ENCODE results near the gene REPS2.

Gene REPS2

DNA sequence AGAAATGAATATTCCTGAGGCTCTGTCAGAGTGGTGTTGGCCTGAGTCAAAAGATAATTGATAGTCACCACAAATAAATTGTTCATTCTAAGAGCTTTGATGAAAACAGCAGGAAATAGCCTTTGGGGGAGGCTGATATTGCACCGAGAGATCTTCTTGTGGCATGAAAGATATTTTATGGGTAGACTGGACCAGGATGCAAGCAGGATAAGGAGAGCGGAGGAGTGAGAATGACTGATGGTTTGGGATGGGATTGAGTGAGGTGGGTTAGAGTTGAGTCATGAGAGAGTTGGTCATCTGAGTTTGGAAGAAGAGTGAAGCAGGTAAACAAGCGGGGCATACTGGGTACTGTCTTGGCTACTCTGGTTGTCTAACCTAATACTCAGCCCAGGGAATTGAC is 88.7 kb downstream of the REPS2 start:
- DNase-seq (ENCODE audit: low read depth in 2 of 2): no peak

DNA sequence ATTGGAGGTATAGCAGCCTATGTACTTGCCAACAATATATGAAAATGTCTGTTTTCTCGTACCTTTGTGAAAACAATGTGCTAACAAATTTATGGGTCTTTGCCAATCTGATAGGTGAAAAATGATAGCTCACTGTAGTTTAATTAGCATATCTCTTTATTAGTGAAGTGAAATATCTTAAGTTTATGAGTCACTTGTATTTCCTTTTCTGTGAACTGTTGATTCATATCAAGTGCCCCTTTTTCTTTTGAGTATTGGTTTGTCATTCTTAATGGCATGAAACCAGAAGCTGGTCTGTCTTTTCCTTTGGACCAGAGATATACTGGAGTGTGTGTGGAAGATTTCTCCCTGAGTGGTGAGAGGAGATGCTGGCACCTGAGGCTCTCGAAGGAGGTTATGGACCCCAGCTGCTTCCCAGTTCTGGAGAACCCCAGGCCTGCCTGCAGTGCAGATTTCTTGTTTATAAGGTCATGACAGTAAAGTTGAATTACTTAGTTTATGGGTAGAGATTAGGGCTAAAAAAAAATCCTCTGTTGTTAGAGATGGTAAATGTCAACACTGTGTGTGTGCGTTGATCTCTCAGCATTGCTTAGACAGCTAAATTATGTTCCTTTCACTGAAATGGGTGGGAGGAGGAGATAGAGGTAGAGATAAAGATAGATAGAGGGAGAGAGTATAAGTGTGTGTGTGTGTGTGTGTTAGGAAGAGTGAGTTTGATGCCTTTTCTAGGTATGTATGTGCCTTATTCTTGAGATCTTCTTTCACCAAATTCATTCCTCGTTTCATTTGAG is 89.9 kb downstream of the REPS2 start:
- DNase-seq (ENCODE audit: low read depth in 2 of 2): no peak

DNA sequence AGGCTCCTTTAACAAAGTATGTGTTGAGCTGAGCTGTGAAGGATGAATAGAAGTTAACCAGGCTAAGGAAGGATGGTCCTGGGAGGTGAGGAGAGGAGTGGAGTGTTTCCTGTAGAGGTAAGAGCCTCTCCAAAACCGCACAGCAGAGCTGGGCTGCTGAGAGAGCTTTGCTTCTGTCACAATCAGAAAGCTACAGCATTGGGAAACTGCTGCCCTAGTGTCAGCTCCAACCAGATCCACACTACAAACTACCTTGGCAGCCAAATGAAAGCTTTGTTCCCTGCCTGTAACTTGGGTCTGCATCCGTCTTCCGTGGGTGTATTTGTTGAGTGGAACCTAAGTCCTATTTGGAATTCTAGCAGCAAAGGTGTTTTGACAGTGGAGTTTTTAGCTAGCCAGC is 91.8 kb downstream of the REPS2 start:
- DNase-seq (ENCODE audit: low read depth in 2 of 2): no peak

DNA sequence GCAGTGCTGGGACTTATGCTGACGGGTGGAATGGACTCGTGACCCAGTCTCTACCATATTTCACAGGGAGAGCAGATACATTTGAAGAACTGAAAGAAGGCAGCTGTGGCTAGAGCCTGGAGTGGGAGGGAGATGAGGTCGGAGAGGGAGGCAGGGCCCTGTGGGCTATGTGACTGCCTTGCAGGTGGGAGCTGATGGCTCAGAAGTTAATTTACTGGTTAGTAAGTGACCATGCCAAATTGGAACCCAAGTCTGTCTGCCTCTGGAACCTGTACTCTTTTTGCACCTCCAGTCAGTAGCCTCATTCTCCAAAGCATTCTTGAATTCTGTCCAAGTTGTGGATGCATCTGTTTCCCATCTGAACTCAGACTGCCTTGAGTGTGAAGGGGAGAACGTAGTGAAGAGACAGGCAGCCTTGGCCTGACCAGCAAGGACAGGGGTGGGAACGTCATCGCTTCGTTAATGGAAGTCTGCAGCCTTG is 92.3 kb downstream of the REPS2 start:
- DNase-seq (ENCODE audit: low read depth in 2 of 2): no peak

DNA sequence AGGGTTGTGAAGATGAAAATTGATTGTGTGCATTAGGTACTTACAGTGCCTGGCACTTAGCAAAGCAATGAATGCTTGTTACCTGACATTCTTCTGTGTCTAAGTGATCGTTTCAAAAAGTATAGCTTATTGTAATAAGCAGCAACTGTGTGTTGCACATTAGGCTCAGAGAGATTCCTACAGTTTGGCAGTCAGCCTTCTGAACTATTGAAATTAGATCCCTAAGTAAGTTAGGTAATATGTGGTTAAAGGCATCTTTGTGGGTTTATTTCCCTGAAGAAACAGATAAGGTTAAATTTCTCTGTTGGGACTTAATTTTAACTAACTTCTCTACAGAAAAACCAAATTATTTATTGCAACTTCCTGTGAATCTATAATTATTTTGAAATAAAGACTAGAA is 93.4 kb downstream of the REPS2 start:
- no peak for DNase-seq (ENCODE audit: low read depth in 2 of 2)

DNA sequence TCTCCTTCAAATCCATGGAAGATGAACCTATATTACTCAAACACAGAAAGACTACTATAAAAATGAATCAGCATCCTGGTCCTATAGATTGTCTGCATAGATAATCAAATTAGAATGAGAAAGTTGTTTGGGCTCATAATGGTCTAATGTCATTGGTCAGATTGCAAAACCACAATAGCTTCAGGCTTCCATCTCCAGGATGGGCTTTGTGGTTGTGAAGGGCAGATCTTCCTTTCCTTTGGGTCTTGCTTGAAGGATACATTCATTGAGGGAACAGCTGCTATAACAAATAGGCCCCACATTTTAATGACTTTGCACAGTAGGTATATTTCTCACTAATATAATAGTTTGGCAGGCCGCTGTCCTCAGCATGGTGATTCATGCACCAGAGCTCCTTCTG is 94.3 kb downstream of the REPS2 start:
- DNase-seq (ENCODE audit: low read depth in 2 of 2): no peak

DNA sequence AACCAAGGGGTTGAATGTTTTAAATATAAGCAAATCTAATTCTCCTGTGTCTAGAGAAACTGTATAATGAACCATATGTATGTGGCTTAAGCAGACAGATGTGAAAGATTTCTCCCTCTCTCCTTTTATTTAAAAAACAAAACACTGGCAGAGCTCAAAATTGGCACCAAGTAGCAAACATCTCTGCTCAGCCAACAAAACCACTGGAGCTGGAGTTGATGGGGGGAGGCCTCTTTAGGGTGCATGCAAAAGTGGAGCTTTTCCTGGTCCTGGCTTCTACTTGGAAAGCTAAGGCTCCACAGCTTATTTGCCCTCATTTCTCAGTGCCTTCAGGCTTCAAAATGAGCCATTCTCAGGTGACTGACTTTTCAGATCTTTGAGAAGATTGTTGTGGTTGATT is 95.6 kb downstream of the REPS2 start:
- DNase-seq (ENCODE audit: low read depth in 2 of 2): no peak

DNA sequence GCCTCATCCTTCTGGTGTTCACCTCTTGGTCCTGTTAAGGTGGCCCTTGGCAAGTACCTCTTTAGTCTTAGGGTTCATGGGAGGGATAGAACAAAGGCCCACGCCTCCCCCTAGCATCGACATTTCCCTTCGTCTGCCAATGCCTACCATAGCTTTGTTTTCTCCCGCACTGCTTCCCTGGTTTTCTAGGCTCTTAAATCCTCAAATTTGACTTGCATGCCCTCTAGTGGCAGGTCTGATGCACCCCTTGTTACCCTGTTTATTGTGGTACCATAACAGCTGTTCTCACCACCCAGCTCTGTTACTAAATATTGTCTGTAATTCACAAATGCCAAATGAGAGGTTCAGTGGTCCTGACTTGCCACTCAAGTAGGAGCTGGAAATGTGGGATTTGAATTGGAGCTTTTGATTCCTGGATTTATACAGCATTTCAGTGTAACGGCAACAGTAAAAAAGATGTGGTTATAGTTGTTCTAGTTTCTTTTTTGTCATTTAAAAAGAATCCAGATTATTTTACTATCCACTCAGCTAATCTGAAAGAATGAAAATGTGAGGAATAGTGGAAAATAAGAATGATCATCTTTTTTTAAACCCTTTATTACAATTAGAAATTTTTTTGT is 100.1 kb downstream of the REPS2 start:
- peak; percentile 0 to 13 for DNase-seq (ENCODE audit: low read depth in 2 of 2)

DNA sequence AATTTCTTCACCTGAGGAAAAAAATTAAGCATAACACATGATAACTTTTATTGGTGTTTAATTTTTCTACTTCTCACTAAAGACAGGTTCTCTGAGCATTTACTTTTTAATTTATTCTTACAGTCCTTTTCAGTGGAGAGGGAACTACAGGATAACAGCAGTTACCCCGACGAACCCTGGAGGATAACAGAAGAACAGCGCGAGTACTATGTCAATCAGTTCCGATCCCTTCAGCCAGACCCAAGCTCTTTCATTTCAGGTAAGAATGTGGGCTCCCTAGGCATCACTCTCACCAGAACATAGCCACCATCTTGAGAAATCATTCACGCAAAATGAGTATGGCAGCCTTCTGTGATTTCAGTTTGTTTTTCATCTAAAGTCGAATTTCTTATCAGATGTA is 100.8 kb downstream of the REPS2 start:
- DNase-seq (ENCODE audit: low read depth in 2 of 2): no peak

DNA sequence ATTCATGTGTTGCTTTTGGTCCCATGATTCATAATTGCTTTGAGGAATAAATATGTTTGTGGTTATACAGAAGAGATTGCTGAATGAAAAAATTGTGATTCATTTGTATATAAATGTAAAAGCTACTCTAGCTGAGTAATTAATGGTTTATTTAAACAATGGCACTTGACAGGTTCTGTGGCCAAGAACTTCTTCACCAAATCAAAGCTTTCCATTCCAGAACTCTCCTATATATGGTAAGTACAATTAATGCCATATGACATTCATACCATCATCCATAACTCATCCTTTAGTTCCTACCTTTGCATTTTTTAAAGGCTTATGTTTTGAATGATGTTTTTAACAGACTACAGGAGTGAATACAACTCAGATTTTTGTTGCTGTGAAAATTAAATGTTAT is 105.8 kb downstream of the REPS2 start:
- no peak for DNase-seq (ENCODE audit: low read depth in 2 of 2)

DNA sequence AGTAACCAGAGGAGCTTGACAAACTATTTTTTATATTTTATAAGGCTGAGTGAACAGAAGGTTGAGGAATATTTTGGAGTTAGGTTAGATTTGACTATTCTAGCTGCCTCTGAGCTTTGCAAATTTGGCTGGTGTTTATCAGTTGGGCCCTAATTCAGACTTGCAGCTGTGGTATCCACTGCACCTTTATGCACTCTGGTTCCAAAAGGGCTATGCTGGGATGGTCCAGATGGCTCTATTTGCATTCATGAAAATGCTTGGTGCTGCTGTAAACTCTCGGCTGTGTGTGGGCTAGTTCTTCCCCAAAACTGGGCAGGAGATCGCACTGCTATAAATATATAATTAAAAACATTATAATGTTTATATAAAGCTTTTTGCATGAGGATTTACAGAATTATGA is 106.3 kb downstream of the REPS2 start:
- DNase-seq (ENCODE audit: low read depth in 2 of 2): no peak

DNA sequence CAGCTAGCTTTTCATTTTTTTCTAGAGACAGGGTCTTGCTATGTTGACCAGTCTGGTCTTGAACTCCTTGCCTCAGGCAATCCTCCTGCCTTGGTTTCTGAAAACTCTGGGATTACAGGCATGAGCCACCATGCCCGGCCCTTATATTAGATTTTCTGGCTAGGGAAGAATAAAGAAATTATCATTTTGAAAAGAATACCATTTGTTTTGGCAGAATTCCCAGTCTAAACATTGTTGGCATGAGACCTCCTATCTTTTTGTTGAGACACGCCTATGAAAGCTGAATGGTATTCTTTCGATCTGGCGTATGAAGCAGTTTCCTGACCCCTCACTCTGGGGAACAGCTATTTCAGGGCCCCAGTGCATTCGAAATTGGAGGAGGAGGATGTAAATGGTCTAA is 107.0 kb downstream of the REPS2 start:
- DNase-seq (ENCODE audit: low read depth in 2 of 2): no peak

DNA sequence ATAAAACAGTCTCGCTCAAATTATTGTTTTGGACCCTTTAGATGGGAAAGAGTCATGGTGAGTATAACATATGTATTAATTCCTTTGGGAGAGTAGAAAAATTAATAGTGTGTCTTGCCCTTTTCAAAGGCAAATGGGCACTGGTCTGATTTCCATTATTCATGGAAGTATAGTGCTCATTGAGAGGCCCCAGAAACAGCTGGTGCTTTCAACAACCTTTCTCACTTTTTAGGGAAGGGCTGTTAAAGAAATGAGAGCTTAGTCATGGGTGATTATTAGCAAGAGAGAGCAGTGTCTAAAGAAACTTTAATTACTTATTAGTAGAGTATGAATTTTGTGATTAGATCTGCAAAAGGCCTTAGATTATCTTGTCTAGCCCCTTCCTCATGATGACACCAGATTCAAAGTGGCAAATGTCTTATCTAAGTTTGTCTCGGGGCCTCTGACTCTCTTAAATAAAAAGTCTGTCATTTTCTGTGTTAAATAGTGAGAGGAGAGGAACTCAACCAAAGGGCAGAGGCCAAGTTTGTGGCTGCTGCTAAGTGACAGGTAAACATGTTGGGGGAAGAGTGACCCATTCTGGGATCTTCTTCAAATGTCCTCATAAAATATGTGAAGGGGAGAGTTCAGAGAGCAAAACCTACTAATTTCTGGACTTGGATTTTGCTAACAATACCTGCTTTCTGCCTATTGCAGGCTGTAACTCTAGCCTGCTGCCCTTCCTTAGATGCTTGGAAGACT is 110.6 kb downstream of the REPS2 start:
- no peak for DNase-seq (ENCODE audit: low read depth in 2 of 2)

DNA sequence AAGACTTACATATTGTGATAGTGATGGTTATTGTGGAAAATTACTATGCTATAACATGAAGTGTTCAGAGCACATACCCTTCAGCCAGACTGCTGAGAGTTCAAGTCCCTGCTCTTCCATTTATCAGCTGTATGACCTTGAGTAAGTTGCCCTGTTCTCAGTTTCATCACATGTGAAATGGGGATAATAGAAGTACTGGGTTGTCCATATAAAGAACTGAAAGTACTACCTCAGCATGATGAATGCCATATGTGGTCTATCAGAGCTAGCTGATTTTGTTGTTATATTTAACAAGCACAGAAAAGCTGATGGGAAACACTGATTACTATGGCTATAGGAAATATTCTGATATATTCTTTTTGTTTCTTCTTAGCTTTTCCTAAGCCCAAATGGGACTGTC is 115.6 kb downstream of the REPS2 start:
- no peak for DNase-seq (ENCODE audit: low read depth in 2 of 2)

DNA sequence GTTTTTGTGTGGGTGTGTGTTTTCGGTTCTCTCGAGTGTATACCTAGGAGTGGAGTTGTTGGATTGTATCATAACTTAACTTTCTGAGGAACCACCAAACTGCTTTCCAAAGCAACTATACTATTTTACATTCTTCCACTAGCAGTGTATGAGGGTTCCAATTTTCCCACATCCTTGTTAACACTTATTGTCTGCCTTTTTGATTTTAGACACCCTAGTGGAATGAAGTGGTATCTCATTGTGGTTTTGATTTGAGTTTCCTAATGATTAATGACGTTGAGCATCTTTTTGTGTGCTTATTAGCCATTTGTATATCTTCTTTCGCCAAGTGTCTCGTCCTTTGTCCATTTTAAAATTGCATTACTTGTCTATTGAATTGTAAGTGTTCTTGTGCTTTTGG is 118.6 kb downstream of the REPS2 start:
- no peak for DNase-seq (ENCODE audit: low read depth in 2 of 2)

DNA sequence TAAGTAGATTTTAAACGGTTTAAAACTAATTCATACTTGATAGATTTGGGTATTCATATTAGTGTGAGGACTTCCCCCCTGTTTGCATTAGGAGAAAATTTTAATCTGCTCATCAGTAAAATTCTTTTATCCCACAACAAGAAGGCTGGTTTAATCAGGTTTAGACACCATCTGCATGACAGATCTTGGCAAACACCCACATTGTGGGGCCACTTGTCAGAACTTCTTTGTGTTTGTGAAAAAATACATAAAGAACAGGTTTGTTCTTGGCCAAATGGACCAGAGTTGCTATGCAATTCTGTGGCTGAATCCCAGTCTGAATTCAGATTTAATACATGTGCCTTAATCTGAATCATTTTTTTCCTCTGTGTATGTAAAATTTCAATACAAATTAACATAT is 121.1 kb downstream of the REPS2 start:
- no peak for DNase-seq (ENCODE audit: low read depth in 2 of 2)

DNA sequence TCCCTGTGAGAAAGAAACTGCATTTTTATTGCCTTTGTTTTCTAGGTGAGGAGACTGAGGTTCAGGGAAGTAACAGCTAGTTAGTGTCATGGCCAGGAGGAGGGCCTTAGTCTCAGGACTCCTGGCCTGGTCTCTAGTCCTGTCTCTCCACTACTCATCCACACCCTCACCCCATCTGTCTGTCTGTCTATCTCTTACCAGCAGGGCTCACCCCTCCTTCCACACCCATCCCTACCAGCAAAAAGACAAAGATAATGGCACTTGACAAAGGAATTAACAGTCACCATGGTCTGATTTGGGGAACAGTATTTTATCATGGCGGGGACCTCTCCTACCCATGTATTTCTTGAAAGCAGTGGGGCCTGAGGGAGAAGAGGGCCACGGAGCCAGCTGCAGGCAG is 125.8 kb downstream of the REPS2 start:
- no peak for DNase-seq (ENCODE audit: low read depth in 2 of 2)

DNA sequence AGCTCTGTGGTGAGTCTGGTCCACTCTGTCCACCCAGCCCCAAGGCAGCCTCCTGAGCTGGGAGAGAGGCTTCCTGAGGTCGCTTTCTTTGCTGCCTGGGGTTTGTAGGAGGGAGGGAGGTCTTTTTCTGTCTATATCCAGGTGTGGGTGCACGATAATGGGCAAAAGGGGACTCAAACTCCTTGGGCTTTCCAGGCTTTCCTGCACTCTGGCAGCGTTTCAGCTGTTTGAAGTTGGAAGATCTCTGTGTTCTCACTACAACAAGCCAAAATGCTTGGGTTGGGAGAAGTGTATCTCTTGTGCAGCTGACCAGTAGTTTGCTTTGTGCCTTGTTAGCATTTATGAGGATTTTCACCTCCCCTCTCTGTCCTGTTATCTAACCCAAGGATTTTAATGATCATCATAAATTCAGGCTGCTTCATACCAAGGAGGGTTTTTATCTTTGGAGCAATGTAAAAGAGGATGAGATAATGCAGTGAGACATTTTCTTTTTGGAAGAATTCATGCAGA is 126.3 kb downstream of the REPS2 start:
- no peak for DNase-seq (ENCODE audit: low read depth in 2 of 2)

DNA sequence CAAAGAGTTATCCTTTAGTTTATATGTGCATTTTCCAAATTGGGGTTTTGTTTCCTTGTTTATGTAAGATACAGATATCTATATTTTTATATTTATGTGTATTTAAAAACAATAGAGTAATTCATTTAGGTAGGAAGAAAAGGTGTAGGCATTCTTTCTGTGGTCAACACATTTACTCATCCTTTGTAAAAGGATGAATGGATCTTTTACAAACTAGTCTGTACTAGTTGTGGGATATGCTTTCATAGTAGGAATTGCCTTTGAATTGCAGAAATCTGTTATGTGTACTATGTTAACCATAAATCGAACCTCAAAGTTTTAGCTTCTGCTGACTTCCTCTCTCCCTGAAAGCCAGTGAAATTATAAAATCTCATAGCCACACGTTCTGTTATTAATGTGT is 128.5 kb downstream of the REPS2 start:
- no peak for DNase-seq (ENCODE audit: low read depth in 2 of 2)

DNA sequence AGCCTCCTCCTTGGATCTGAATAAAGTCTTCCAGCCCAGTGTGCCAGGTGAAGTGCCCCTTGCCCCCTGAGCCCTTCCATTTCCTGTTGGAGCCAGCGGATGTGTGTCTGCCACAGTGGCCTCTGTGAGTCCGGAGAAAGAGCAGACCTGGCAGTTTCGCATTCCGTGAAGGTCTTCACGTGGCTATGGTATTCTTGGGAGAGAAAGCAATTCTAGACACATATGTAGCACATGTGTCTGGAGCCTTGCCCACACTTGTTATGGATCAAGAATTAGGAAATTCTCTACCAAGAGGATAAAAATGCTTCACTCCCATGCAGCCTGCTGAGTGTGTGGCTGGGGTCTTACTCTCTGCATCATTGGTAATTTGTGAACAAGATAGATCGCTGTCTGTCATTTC is 130.9 kb downstream of the REPS2 start:
- no peak for DNase-seq (ENCODE audit: low read depth in 2 of 2)

DNA sequence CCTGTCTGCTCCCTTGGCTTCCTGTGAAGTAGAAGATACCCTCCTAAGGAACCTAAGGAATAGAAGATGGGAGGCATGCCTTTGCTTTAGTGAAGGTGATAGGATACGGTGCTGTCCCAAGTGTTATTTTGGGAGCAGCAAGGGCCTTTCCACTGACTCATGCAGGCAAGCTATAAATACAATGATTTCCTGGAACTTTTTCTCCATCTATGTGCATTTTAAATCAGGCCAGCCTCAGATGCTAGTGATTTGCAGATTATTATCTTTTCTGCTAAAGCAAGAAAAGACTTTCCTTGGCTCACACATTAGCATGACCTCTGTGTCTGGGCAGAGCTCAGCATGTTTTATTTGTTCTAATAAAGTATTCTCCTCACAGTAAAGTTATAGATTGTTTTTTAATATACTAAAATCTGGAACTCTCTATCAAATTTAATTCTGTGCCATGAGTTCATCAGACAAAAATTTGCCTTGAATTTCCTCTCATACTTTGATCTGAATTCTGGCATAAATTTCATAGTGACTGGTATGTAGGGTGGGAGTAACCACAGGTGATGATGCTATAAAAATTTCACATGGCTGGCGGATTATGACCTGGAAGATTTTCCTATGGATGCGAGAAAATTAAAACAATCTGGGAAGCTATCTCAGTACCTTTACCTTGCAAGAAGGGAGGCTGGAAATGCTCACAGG is 131.7 kb downstream of the REPS2 start:
- DNase-seq (ENCODE audit: low read depth in 2 of 2): no peak

DNA sequence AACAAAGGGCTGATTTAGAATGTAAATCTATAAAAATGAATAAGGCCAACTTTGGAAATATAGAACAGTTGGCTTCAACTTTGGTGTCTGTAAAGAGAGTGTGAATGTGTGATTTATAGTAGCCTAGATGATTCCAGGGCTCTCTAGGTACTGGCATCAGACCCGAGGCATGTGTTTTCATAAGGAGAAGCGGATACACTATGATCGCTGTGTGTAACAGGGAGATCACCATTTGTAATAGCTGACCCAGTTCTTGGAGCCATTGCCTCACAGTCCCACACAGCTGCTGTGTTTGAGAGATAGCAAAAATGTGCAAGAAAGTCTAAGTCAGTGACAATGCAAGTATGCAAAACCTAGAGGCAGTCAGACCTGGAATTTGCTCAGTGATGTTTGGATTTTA is 135.1 kb downstream of the REPS2 start:
- DNase-seq (ENCODE audit: low read depth in 2 of 2): no peak
